Transverse colon (tissue), 4 donors: ENCODE measurements around the gene ELANE.

ENCODE experiments used
- EP300 ChIP-seq: sonication (generic); formaldehyde crosslinking; IDR thresholded peaks from one replicate; pipeline ENCODE4 v1.6.1; 2017; ENCODE audit warnings: antibody characterized with exemption, low read depth
- POLR2A ChIP-seq: fragments of 450-650 bp; IDR thresholded peaks from one replicate; pipeline ENCODE4 v1.6.1; 2016; ENCODE audit warnings: antibody characterized with exemption, mild to moderate bottlenecking, moderate library complexity
- POLR2AphosphoS5 ChIP-seq, 3 donors: sonication (generic); formaldehyde crosslinking; IDR thresholded peaks; one replicate each; pipeline ENCODE4 v1.6.1; 2016; ENCODE audit warnings: antibody characterized with exemption in 3 of 3
- TF ChIP-seq, protein P1 (sequence below), 5 experiments: fragments of 200-600 bp in 3 of 5; fragments of 450-650 bp in 2 of 5; sonication (generic) in 3 of 5; IDR thresholded peaks; 1 replicate in 2 of 5; 2 replicates in 3 of 5; pipeline ENCODE4 v1.5.1; 2016 to 2017; ENCODE audit warnings: antibody characterized with exemption in 5 of 5, inconsistent platforms in 3 of 5, mild to moderate bottlenecking in 2 of 5, moderate library complexity in 1 of 5

DNA sequence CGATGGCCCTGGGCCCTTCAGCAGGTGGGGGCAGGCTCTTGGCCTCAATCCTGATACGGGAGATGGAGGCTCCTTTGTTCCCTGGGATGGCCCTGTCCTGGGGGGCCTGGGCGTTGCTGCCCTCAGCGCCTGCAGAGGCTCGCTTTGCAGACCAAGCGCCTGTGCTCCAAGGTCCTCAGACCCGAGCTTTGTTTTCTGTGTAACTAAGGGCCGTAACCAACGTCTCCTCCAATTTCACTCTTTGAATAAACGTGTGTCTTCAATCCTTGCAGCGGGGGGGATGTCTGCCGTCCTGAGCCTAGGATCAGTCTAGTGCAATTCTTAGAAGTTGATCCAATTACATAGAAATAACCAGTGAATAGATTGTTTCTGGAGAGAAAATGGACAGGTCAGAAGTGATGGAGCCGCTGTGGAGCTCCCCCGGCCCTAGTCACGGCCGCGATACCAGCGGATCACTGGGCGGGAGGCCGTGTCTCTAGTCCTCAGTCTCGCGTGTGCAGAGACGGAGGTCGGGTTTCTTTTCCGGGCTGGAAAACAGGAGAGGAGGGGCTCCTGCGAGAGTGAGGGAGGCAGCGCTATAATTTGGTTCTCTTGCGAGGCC lies 49.5 kb upstream of the ELANE start:
- TF ChIP-seq, protein P1, sequence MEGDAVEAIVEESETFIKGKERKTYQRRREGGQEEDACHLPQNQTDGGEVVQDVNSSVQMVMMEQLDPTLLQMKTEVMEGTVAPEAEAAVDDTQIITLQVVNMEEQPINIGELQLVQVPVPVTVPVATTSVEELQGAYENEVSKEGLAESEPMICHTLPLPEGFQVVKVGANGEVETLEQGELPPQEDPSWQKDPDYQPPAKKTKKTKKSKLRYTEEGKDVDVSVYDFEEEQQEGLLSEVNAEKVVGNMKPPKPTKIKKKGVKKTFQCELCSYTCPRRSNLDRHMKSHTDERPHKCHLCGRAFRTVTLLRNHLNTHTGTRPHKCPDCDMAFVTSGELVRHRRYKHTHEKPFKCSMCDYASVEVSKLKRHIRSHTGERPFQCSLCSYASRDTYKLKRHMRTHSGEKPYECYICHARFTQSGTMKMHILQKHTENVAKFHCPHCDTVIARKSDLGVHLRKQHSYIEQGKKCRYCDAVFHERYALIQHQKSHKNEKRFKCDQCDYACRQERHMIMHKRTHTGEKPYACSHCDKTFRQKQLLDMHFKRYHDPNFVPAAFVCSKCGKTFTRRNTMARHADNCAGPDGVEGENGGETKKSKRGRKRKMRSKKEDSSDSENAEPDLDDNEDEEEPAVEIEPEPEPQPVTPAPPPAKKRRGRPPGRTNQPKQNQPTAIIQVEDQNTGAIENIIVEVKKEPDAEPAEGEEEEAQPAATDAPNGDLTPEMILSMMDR (IDR thresholded peaks at IDR 0.05), result no peak
- TF ChIP-seq POLR2A, result no peak
- no peak for TF ChIP-seq POLR2AphosphoS5 (IDR thresholded peaks at IDR 0.05)
- TF ChIP-seq EP300, result no peak
